CD8-positive, alpha-beta memory T cell (primary cell): ENCODE measurements around the gene LYST. TPM values are rescaled to one million over a fixed set of nuclear protein-coding genes. Genes with fewer than 3 reads are reported as not detected.

Source experiments
- CTCF ChIA-PET: fragments of 350-600 bp; sonication (Branson Sonifier 250); formaldehyde crosslinking; loops from one replicate; lab custom pipeline; 2021; ENCODE audit warnings: antibody characterized with exemption; lab: Charles Lee
- POLR2A ChIA-PET: fragments of 350-600 bp; sonication (Branson Sonifier 250); formaldehyde crosslinking; loops from one replicate; lab custom pipeline; 2021; ENCODE audit warnings: antibody characterized with exemption; lab: Charles Lee
- DNase-seq, 5 donors: peaks; one replicate each; pipeline versions ENCODE4 v3.0.0 to v3.0.0-alpha.2; 2020 to 2022; ENCODE audit warnings: mixed read lengths in 1 of 5
- H3K27ac ChIP-seq: one replicate; pipeline ENCODE4 v1.7.0; 2013; ENCODE audit warnings: low read depth, mild to moderate bottlenecking, low read length, moderate library complexity
- H3K27me3 ChIP-seq: 2 replicates; pipeline ENCODE4 v1.7.0; 2013; ENCODE audit warnings: low read length, mild to moderate bottlenecking; ENCODE audit not compliant: insufficient read depth, poor library complexity, severe bottlenecking
- H3K36me3 ChIP-seq: 2 replicates; pipeline ENCODE4 v1.7.0; 2013; ENCODE audit warnings: mild to moderate bottlenecking, low read length, moderate library complexity; ENCODE audit not compliant: insufficient read depth
- H3K4me1 ChIP-seq: 2 replicates; pipeline ENCODE4 v1.7.0; 2013; ENCODE audit warnings: mild to moderate bottlenecking, low read length, moderate library complexity; ENCODE audit not compliant: insufficient read depth
- H3K4me3 ChIP-seq: 2 replicates; pipeline ENCODE4 v1.7.0; 2013; ENCODE audit warnings: mild to moderate bottlenecking, low read length
- H3K9me3 ChIP-seq: 2 replicates; pipeline ENCODE4 v1.7.0; 2013; ENCODE audit warnings: mild to moderate bottlenecking, low read length
- H3K27ac Mint-ChIP-seq, 8 donors: one replicate each; pipeline ENCODE4 v1.8.0; 2020 to 2021; ENCODE audit warnings: mixed read lengths in 8 of 8, mild to moderate bottlenecking in 6 of 8, inconsistent platforms in 3 of 8, moderate library complexity in 3 of 8
- H3K27me3 Mint-ChIP-seq, 2 donors: one replicate each; pipeline ENCODE4 v1.8.0; 2020 to 2021; ENCODE audit warnings: mixed read lengths in 2 of 2, mild to moderate bottlenecking in 1 of 2, moderate library complexity in 1 of 2
- H3K36me3 Mint-ChIP-seq, 3 donors: one replicate each; pipeline ENCODE4 v1.8.0; 2020 to 2021; ENCODE audit warnings: mixed read lengths in 3 of 3, inconsistent platforms in 1 of 3, mild to moderate bottlenecking in 1 of 3
- H3K4me1 Mint-ChIP-seq, 3 donors: one replicate each; pipeline ENCODE4 v1.8.0; 2020 to 2021; ENCODE audit warnings: mixed read lengths in 3 of 3, inconsistent platforms in 1 of 3, mild to moderate bottlenecking in 1 of 3
- H3K4me3 Mint-ChIP-seq, 7 donors: one replicate each; pipeline ENCODE4 v1.8.0; 2020 to 2021; ENCODE audit warnings: mixed read lengths in 7 of 7, mild to moderate bottlenecking in 6 of 7, moderate library complexity in 4 of 7, inconsistent platforms in 2 of 7
- H3K9me3 Mint-ChIP-seq, 5 donors: one replicate each; pipeline ENCODE4 v1.8.0; 2020 to 2022; ENCODE audit warnings: mixed read lengths in 5 of 5, mild to moderate bottlenecking in 3 of 5, moderate library complexity in 2 of 5, inconsistent platforms in 1 of 5
- polyA plus RNA-seq: library from polyadenylated mRNA; unstranded; fragments of 300-500 nt; fragmentation: Illumina TruSeq; gene quantifications from one replicate; pipeline ENCODE4 v1.2.3, GENCODE V29; 2021
- total RNA-seq, 2 experiments: library from RNA; stranded (reverse); gene quantifications; one replicate each; pipeline ENCODE4 v1.2.3, GENCODE V29; 2021

The LYST gene
- total and polyA plus RNA-seq, 3 experiments from 2014 or later: 24.1 to 79.9 (median 76.9) TPM

DNA sequence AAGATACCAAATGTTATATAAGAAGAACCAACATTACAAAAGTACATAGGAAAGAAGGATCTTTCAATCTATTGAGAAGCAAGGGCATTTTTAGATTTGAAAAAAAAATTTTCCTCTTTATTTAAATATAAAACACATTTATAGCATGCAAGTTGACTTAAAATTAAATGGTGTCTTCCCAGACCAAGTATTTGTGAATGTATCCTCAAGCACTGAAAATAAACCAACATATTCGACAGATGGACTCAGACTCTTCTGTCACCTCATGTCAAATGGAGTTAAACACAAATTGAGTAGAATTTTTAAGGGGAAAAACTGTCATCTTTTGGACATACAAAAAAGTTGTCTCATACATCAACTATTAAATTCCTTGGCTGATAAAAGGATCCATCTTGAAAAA lies 140.1 kb downstream of the LYST start:
- Mint-ChIP-seq H3K36me3 (peaks cover 0 to 45% (median 10%) of the 10 kb centered on the region in 3 donors), H3K27ac (peak overlapping the region in 1 of 8 donors; percentile 51), H3K4me1 (peaks cover 0 to 2% (median 0%) of the 10 kb centered on the region in 3 donors), H3K27me3 (peaks cover 0 to 2% of the 10 kb centered on the region in 2 donors), H3K4me3 (no peak overlapping the region), H3K9me3 (no peaks in the 10 kb centered on the region)
- Histone ChIP-seq H3K27me3 (no peaks in the 10 kb centered on the region), H3K36me3 (peaks cover 9% of the 10 kb centered on the region), H3K9me3 (no peaks in the 10 kb centered on the region), H3K4me1 (no peaks in the 10 kb centered on the region), H3K27ac (no peak overlapping the region), H3K4me3 (no peak overlapping the region)
- ChIA-PET CTCF (interaction anchor here (1.0 kb wide), 1 partner anchor 20 kb away, joined by 3 read pairs; no protein-coding TSS in a partner anchor), POLR2A (no interaction called here)
- DNase-seq: no peak

GRCh38 chr1:235725434-235725833 lies 141.3 kb downstream of the LYST start:
- Mint-ChIP-seq H3K9me3 (no peaks in the 10 kb centered on the region), H3K36me3 (peaks cover 0 to 44% (median 11%) of the 10 kb centered on the region in 3 donors), H3K27ac (no peak overlapping the region), H3K27me3 (peaks cover 0 to 2% of the 10 kb centered on the region in 2 donors), H3K4me1 (peaks cover 0 to 2% (median 0%) of the 10 kb centered on the region in 3 donors), H3K4me3 (no peak overlapping the region)
- Histone ChIP-seq H3K4me3 (no peak overlapping the region), H3K27ac (no peak overlapping the region), H3K36me3 (peaks cover 9% of the 10 kb centered on the region), H3K9me3 (no peaks in the 10 kb centered on the region), H3K27me3 (no peaks in the 10 kb centered on the region), H3K4me1 (no peaks in the 10 kb centered on the region)
- ChIA-PET CTCF (interaction anchor here (1.0 kb wide), 1 partner anchor 18 kb away, joined by 3 read pairs; no protein-coding TSS in a partner anchor), POLR2A (no interaction called here)
- DNase-seq: no peak

GRCh38 chr1:235724730-235725129 lies 142.0 kb downstream of the LYST start:
- Histone ChIP-seq H3K27ac (no peak overlapping the region), H3K27me3 (no peaks in the 10 kb centered on the region), H3K4me3 (no peak overlapping the region), H3K9me3 (no peaks in the 10 kb centered on the region), H3K36me3 (peaks cover 9% of the 10 kb centered on the region), H3K4me1 (no peaks in the 10 kb centered on the region)
- H3K4me3 Mint-ChIP-seq: no peak overlapping the region
- H3K36me3 Mint-ChIP-seq: peaks cover 0 to 49% (median 14%) of the 10 kb centered on the region in 3 donors
- peak overlapping the region in 1 of 8 donors; percentile 48 for H3K27ac Mint-ChIP-seq
- peaks cover 0 to 2% of the 10 kb centered on the region in 2 donors for H3K27me3 Mint-ChIP-seq
- peaks cover 0 to 2% (median 0%) of the 10 kb centered on the region in 3 donors for H3K4me1 Mint-ChIP-seq
- H3K9me3 Mint-ChIP-seq: no peaks in the 10 kb centered on the region
- DNase-seq: no peak
- CTCF ChIA-PET: no interaction called here
- POLR2A ChIA-PET: interaction anchor here (0.6 kb wide), 1 partner anchor 248 kb away, joined by 4 read pairs; no protein-coding TSS in a partner anchor

DNA sequence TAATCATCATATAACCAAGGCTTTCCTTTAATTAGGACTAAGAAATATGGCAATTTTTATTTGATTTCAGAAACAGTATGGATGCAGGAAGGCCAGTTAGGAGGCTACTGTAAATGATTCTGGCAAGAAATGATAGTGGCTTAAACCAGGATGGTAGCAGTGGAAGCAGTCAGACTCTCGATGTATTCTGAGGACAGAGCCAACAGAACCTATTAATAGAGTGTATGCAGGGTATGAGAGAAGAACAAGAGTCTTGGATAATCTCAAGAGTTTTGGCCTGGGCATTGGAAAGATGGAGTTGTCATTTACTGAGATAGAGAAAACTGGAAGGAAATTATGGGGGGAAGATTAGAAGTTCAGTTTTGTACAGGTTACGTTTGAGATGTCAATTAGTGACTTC lies 143.8 kb downstream of the LYST start:
- Histone ChIP-seq H3K4me3 (no peak overlapping the region), H3K9me3 (no peaks in the 10 kb centered on the region), H3K4me1 (no peaks in the 10 kb centered on the region), H3K27me3 (no peaks in the 10 kb centered on the region), H3K27ac (no peak overlapping the region), H3K36me3 (peaks cover 9% of the 10 kb centered on the region)
- Mint-ChIP-seq H3K9me3 (no peaks in the 10 kb centered on the region), H3K4me1 (peaks cover 0 to 2% (median 0%) of the 10 kb centered on the region in 3 donors), H3K27ac (no peak overlapping the region), H3K27me3 (no peaks in the 10 kb centered on the region), H3K36me3 (peaks cover 0 to 49% (median 21%) of the 10 kb centered on the region in 3 donors), H3K4me3 (no peak overlapping the region)
- ChIA-PET POLR2A (no interaction called here), CTCF (no interaction called here)
- no peak for DNase-seq

DNA sequence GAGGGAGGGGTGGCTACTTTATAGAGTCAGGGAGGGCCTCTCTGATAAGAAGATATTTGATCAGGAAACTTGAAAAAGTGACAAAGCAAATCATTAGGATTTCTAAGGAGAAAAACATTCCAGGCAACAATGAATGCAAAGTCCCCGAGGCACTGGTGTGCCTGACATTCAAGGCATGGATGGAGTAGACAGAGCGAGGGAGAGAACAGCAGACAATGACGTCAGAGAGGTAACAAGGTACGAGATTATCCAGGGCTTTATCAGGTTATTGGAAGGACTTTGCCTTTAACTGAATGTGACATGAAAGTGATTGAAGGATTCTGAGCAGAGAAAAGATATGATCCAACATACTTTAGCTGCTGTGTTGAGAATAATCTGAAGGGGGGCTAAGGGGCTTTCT lies 144.7 kb downstream of the LYST start:
- Histone ChIP-seq H3K4me1 (no peaks in the 10 kb centered on the region), H3K36me3 (peaks cover 12% of the 10 kb centered on the region), H3K4me3 (no peak overlapping the region), H3K9me3 (no peaks in the 10 kb centered on the region), H3K27me3 (no peaks in the 10 kb centered on the region), H3K27ac (no peak overlapping the region)
- Mint-ChIP-seq H3K9me3 (no peaks in the 10 kb centered on the region), H3K27me3 (no peaks in the 10 kb centered on the region), H3K4me1 (peaks cover 0 to 2% (median 0%) of the 10 kb centered on the region in 3 donors), H3K27ac (no peak overlapping the region), H3K36me3 (peaks cover 0 to 52% (median 23%) of the 10 kb centered on the region in 3 donors), H3K4me3 (no peak overlapping the region)
- ChIA-PET POLR2A (no interaction called here), CTCF (no interaction called here)
- no peak for DNase-seq

GRCh38 chr1:235720544-235720943 lies 146.2 kb downstream of the LYST start:
- ChIA-PET CTCF (no interaction called here), POLR2A (no interaction called here)
- Mint-ChIP-seq H3K9me3 (no peaks in the 10 kb centered on the region), H3K27ac (no peak overlapping the region), H3K36me3 (peaks cover 0 to 54% (median 27%) of the 10 kb centered on the region in 3 donors), H3K4me3 (no peak overlapping the region), H3K27me3 (no peaks in the 10 kb centered on the region), H3K4me1 (no peaks in the 10 kb centered on the region)
- Histone ChIP-seq H3K27ac (no peak overlapping the region), H3K4me3 (no peak overlapping the region), H3K36me3 (peaks cover 12% of the 10 kb centered on the region), H3K9me3 (no peaks in the 10 kb centered on the region), H3K4me1 (no peaks in the 10 kb centered on the region), H3K27me3 (no peaks in the 10 kb centered on the region)
- no peak for DNase-seq

DNA sequence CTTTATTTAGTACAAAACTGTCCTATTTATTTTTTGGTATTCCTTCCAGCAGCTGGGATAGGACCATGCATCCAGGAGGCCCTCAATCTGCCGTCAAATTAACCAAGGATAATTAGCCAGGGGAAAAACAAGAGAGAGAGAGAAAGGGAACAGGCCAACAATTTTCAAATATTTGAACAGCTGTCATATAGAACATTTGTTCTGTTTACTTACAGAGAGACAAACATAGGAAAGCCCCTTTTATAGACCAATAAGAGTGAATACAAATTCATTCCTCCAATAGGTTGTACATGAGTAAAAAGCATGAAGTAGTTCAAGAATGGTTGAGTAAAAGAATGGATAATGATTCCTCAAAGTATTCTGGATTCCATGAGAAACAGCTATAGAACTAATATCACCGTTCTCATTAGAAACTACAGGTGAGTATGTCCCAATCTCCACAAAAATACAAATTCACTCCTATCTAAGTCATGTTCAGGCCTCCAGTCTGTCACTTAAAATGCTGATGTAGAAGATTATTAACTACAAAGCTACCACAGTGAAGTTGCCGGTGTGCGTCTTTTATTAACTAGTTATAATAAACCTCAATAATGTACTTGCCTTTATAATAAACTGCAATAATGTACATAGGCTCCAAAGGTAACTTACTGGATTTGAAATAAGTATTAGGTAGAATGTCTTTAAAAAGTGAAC lies 152.4 kb downstream of the LYST start:
- Histone ChIP-seq H3K4me1 (no peaks in the 10 kb centered on the region), H3K9me3 (no peaks in the 10 kb centered on the region), H3K36me3 (peaks cover 17% of the 10 kb centered on the region), H3K27ac (no peak overlapping the region), H3K27me3 (no peaks in the 10 kb centered on the region), H3K4me3 (no peak overlapping the region)
- ChIA-PET CTCF (interaction anchor here (0.7 kb wide), 1 partner anchor 257 kb away, joined by 3 read pairs; no protein-coding TSS in a partner anchor), POLR2A (no interaction called here)
- peak overlapping the region in 1 of 8 donors; percentile 68 for H3K27ac Mint-ChIP-seq
- H3K4me1 Mint-ChIP-seq: no peaks in the 10 kb centered on the region
- H3K4me3 Mint-ChIP-seq: no peak overlapping the region
- no peaks in the 10 kb centered on the region for H3K27me3 Mint-ChIP-seq
- no peaks in the 10 kb centered on the region for H3K9me3 Mint-ChIP-seq
- peaks cover 8 to 78% (median 33%) of the 10 kb centered on the region in 3 donors for H3K36me3 Mint-ChIP-seq
- DNase-seq: no peak

- Mint-ChIP-seq H3K4me1 (no peaks in the 10 kb centered on the region), H3K27ac (no peak overlapping the region), H3K27me3 (no peaks in the 10 kb centered on the region), H3K36me3 (peaks cover 12 to 81% (median 35%) of the 10 kb centered on the region in 3 donors), H3K4me3 (no peak overlapping the region), H3K9me3 (no peaks in the 10 kb centered on the region)
- POLR2A ChIA-PET: no interaction called here
- H3K27me3 ChIP-seq: no peaks in the 10 kb centered on the region
- peaks cover 28% of the 10 kb centered on the region for H3K36me3 ChIP-seq
- H3K27ac ChIP-seq: no peak overlapping the region
- CTCF ChIA-PET: no interaction called here
- H3K4me1 ChIP-seq: no peaks in the 10 kb centered on the region
- no peaks in the 10 kb centered on the region for H3K9me3 ChIP-seq
- H3K4me3 ChIP-seq: no peak overlapping the region
- no peak for DNase-seq
These were observed 153.9 kb downstream of the LYST start for GRCh38 chr1:235712812-235713211.
